ENCODE measurements around the gene RFX4.
"Not testable (repeated sequence)": the region's sequence is repeated elsewhere in the genome, so short reads cannot be mapped to it uniquely, and the experiment has no call there.

The RFX4 gene

GRCh38 chr12:106594447-106594846 lies 11.6 kb downstream of the RFX4 start:
- DNase-seq, result no peak

GRCh38 chr12:106595268-106595667 lies 12.5 kb downstream of the RFX4 start:
- DNase-seq, result no peak

- DNase-seq, result no peak
These were observed 15.2 kb downstream of the RFX4 start for GRCh38 chr12:106598003-106598402.

GRCh38 chr12:106599302-106599701 lies 16.5 kb downstream of the RFX4 start:
- no peak for DNase-seq

GRCh38 chr12:106600503-106600902 lies 17.7 kb downstream of the RFX4 start:
- DNase-seq, result no peak

GRCh38 chr12:106601031-106601430 lies 18.2 kb downstream of the RFX4 start:
- no peak for DNase-seq

GRCh38 chr12:106601496-106601895 lies 18.7 kb downstream of the RFX4 start:
- DNase-seq, result no peak

- DNase-seq, result no peak
These were observed 19.3 kb downstream of the RFX4 start for GRCh38 chr12:106602076-106602475.

- DNase-seq, result no peak
These were observed 22.4 kb downstream of the RFX4 start for GRCh38 chr12:106605254-106605653.

- DNase-seq, result not testable (repeated sequence)
These were observed 37.8 kb downstream of the RFX4 start for GRCh38 chr12:106620588-106620987.

GRCh38 chr12:106625976-106626375 lies 43.2 kb downstream of the RFX4 start:
- no peak for DNase-seq

GRCh38 chr12:106629797-106630659 lies 47.2 kb downstream of the RFX4 start:
- no peak for DNase-seq

GRCh38 chr12:106631150-106631549 lies 48.3 kb downstream of the RFX4 start:
- DNase-seq, result no peak

GRCh38 chr12:106631797-106632196 lies 49.0 kb downstream of the RFX4 start:
- no peak for DNase-seq

GRCh38 chr12:106632797-106633450 lies 50.1 kb downstream of the RFX4 start:
- DNase-seq, result no peak

- DNase-seq, result no peak
These were observed 50.6 kb downstream of the RFX4 start for GRCh38 chr12:106633451-106633823.

GRCh38 chr12:106634206-106634605 lies 51.4 kb downstream of the RFX4 start:
- no peak for DNase-seq

GRCh38 chr12:106643000-106643399 lies 60.2 kb downstream of the RFX4 start:
- no peak for DNase-seq

- no peak for DNase-seq
These were observed 61.7 kb downstream of the RFX4 start for GRCh38 chr12:106644335-106645073.

GRCh38 chr12:106645074-106645421 lies 62.2 kb downstream of the RFX4 start:
- DNase-seq, result no peak

GRCh38 chr12:106645465-106646330 lies 62.9 kb downstream of the RFX4 start:
- DNase-seq, result no peak

GRCh38 chr12:106646472-106646871 lies 63.7 kb downstream of the RFX4 start:
- no peak for DNase-seq

Data from CD4-positive, alpha-beta T cell treated with Interleukin-15 for 1 hour (primary cell).